ENCODE measurements around the gene CXXC4.

CXXC4 gene

DNA sequence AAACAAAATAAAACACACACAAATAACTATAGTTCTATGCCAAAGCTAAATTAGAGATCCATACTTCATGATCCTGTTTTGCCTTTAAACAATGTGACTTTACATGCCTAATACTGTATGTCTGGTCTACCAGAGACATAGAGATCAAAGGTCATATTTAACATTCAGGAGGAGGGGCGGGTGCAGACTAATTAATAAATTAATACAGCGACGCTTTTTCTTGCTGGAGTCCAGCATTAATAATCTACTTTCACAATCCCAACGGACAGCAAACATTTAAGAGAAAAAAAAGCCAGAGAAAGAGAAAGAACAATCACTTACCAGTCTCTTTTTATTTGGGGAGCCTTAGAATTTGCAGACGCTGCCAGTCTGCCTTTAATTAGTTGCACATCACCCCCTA lies 509 bp downstream of the CXXC4 start:
- H3K27ac ChIP-seq, result peak overlapping the region; percentile 86
- no peak for TF ChIP-seq ZFX (IDR thresholded peaks at IDR 0.05; ENCODE audit: borderline replicate concordance)
- TF ChIP-seq, protein P1, sequence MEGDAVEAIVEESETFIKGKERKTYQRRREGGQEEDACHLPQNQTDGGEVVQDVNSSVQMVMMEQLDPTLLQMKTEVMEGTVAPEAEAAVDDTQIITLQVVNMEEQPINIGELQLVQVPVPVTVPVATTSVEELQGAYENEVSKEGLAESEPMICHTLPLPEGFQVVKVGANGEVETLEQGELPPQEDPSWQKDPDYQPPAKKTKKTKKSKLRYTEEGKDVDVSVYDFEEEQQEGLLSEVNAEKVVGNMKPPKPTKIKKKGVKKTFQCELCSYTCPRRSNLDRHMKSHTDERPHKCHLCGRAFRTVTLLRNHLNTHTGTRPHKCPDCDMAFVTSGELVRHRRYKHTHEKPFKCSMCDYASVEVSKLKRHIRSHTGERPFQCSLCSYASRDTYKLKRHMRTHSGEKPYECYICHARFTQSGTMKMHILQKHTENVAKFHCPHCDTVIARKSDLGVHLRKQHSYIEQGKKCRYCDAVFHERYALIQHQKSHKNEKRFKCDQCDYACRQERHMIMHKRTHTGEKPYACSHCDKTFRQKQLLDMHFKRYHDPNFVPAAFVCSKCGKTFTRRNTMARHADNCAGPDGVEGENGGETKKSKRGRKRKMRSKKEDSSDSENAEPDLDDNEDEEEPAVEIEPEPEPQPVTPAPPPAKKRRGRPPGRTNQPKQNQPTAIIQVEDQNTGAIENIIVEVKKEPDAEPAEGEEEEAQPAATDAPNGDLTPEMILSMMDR (IDR thresholded peaks at IDR 0.05), result no peak

DNA sequence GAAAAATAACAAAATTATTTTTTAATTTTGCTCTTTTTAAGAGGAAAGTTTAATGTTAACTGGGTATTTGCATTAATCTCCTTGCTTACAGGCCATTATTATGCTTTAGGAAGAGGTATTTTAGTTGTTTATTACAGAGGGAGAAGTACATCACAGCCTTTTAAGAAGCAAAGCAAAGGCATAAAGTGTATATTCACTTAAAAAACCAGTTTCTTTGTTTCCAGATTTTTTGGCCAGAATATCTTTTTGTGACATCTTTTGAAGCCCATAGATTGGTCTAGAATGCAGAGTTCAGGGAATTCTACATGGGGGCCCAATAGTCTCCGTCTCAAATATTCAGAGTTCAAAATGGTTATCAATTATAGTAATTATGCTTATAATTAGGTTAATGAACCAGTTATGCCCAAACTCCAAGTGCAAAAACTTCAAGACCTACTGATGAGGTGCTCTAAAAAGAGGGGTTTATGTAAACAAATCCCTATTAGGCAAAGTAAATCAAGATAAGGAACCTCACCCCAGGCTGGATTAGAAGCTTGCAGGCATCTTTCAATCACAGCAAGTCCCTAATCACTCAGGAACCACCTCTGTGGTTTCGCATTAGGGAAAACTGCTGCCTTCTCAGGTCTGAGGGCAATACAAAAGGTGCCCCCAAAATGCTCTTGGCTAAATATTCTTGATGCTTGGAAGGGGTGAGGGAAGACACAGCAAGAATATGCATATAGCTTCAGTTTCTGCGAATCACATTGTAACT lies 1.4 kb downstream of the CXXC4 start:
- peak overlapping the region; percentile 86 for H3K27ac ChIP-seq
- no peak for TF ChIP-seq ZFX (IDR thresholded peaks at IDR 0.05; ENCODE audit: borderline replicate concordance)

DNA sequence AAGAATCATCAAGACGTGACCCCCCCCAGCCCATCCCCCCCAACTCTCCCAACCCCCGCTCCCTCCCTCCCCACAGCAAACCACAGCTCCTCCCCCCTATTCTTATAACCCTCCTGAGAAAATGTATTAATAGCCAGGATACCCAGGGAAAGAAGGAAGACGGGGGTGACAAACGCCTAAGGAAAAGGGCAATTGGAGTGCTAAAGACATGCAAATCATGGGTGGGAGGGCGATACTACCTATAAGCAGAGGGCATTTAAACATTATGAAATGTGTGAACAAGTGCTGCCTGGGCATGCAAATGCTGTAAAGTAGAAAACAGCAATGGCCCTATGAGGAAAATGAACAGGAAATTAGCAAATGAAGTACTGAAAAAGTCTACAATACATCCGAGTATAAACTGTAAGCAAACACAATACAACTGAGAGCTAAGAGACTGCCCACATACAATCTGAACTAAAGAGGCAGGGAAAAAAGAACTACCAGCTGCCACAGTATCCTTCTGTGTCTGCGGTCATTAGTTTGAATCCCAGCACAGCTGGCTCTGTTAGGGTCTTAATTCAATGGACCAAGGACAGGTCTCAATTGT lies 2.4 kb downstream of the CXXC4 start:
- TF ChIP-seq ZFX (IDR thresholded peaks at IDR 0.05; ENCODE audit: borderline replicate concordance), result no peak
- TF ChIP-seq, protein P1 (IDR thresholded peaks at IDR 0.05), result no peak

DNA sequence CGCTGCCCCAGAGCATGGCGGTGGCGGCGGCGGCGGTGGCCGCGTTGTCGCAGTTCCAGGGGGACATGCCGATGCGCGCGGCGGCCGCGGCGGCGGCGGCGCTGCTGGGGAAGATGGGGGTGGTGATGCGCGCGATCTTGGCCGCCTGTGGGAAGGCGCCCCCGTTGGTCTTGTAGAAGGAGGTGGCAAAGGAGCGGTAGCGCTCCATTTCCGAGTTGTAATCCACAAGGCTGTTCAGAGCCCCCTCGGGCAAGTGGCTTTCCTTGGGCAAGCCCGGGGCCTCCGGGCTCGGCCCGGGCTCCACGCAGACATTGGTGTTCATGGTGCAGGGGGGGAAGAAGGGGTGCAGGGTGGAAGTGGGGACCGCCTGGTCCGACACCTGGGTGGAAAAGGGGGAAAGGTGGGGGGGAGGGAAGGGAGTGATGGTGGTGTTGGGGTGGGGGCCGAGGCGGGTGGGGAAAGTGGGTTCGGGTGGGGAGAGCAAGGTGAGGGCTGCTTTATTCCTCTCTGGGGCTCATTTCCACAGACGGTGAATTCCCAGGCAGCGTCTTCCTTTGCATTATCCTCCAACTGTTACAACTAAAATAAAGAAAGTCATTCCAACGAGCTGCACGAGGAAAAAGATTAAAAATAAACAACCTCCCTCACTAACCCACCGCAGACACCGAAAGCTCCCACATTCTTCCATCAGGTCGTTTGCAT lies 3.1 kb downstream of the CXXC4 start:
- TF ChIP-seq, protein P1 (IDR thresholded peaks at IDR 0.05), result no peak
- TF ChIP-seq ZFX (IDR thresholded peaks at IDR 0.05; ENCODE audit: borderline replicate concordance), result no peak
- peak overlapping the region; percentile 86 for H3K27ac ChIP-seq

More for the DNA sequence above, 2.4 kb downstream of the CXXC4 start:
- peak overlapping the region; percentile 86 for H3K27ac ChIP-seq

DNA sequence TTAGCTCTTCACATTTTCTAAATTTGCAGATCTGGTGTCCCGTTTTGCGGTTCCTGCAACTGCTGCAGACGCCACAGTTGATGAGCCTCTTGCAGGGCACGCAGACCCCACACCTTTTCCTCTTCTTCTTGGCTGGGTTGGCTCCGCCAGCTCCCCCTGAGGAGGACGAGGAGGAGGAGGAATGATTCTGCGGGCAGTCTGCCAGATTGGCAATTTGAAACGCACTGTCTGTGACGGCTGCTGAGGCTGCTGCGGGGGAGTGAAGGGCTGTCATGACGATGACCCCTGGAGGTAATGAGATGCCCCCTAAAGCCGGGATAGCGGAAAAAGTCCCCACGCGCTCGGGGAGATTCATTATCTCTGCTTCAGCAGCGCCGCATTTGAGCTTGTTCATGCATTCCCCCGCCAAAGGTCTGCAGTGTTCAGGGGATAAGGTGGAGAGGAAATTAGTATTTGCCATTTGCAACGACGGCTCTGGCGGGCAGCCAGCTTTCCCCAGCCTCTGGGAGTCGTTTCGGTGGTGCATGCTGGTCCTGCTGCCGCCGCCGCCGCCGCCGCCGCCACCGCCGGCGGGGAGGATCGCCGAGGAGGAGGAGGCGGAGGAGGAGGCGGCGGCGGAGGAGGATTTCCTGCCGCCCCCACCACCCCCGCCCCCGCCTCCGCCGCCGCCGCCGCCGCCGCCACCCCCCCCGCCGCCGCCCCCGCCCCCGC lies 3.8 kb downstream of the CXXC4 start:
- TF ChIP-seq ZFX (IDR thresholded peaks at IDR 0.05; ENCODE audit: borderline replicate concordance), result no peak
- TF ChIP-seq, protein P1 (IDR thresholded peaks at IDR 0.05), result no peak
- peak overlapping the region; percentile 86 for H3K27ac ChIP-seq

DNA sequence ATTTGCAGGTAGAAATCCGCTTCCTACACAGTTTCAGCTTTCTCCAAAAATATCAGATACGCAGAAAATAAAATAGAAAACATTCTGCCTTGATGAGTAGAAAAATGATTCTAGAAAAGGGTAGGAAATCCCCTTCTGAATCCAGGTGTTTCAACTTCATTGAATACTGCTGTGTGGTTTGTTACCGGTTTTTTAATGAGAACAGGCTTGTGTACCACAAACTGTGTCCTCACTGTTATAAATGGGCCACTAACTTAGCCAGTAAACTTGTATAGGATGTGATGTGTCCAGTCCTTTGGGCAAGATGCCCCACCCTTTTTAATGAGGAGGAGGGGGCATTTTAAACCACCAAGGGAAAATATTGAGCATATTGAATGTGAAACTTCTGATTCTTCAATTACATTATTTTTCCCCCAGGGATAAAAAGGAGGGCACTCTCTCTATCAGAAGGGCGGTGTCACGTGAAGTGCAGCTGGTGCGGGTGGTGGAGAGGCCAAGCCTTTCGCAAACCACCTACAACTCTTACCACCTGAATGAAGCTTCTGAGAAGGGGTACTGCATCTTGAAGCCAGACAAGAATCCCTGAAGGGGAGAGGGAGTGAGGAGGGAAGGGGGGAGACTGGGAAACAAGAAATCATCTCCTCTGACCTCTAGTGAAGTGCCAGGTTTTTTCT lies 4.5 kb downstream of the CXXC4 start:
- TF ChIP-seq, protein P1 (IDR thresholded peaks at IDR 0.05), result no peak
- peak overlapping the region; percentile 86 for H3K27ac ChIP-seq

DNA sequence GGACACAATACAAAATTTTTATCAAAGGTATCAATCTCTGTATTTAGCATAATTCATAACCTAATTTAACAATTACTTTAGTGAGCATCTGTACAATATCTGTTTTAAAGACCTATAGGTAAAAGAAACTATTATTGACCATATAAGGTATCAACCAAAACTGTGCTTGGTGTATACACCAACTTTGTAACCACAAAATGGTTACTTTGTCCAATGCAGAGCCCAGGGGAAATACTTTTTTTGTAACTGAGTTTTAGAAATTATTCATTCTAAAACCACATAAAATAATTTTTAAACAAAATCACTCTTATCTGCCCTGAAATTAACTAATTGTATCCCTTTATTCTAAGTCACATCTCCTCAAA lies 5.0 kb downstream of the CXXC4 start:
- H3K27ac ChIP-seq, result peak overlapping the region; percentile 86; the same call in 1 of the 2 replicates
- TF ChIP-seq, protein P1 (IDR thresholded peaks at IDR 0.05), result no peak
